ENCODE data around the gene PTPMT1.

DNA sequence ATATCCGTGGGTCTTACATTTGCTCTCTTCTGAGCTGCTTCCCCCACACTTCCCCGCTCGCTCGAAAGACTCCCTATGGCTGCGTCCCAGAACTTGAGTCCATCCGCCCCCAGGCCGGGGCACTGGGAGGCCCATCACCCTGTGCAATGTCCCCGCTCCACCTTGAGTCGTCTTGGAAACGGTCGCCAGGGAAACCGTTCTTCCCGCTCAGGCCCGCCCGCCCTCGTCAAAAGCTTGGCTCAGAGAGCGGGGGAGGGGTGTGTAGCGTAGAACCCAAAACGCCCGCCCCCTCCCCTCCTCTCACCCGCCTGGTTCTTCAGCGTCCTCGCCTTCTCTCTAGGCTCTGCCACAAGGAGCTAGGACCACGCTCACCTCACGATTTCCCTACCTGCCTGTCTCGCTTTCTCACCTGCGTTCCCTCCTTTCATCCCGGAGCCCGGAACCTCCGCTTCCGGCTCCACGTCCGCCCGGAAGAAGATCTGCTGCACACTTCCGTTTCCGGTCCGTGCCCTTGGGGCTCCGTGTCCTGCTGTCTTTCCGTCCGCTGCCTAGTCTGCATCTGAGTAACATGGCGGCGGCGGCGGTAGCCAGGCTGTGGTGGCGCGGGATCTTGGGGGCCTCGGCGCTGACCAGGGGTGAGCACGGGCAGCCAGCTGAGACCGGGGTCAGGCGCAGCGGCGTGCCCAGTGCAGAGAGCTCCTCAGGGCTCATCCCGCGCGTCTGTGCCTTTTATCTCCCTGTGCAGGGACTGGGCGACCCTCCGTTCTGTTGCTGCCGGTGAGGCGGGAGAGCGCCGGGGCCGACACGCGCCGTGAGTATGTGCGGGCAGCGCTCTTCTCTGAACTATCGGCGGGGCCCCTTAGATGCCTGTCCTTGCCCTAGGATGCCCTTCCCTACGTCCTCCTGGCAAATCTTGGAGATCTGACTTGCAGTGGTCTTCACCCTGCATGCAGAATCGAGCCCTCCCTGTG is 13.4 kb downstream of the PTPMT1 start, which contains the start of the genes KBTBD4 and NDUFS3:
- TF ChIP-seq POLR2A (IDR thresholded peaks at IDR 0.05) (peak in 1 of 2 donors; percentile 50), CTCF (IDR thresholded peaks at IDR 0.05) (no peak), POLR2AphosphoS5 (IDR thresholded peaks at IDR 0.05; ENCODE audit: insufficient read depth in 1 of 2, low read depth in 1 of 2) (peak; percentile 92 to 93)
